Keratinocyte (primary cell): ENCODE data around the gene COL3A1.

Experiments used
- CTCF ChIP-seq, 3 experiments: IDR thresholded peaks in 1 of 3; conservative IDR thresholded peaks in 1 of 3; optimal IDR thresholded peaks in 1 of 3; 2 replicates in 2 of 3; 3 replicates in 1 of 3; pipeline versions ENCODE3 to v1.5.1; 2011; ENCODE audit warnings: low read length in 3 of 3, mild to moderate bottlenecking in 3 of 3, moderate library complexity in 2 of 3, control low read depth in 1 of 3, inconsistent platforms in 1 of 3; ENCODE audit not compliant: insufficient read depth in 2 of 3; ENCODE audit errors: extremely low read depth in 1 of 3
- EZH2 ChIP-seq: IDR thresholded peaks from one replicate; pipeline ENCODE4 v1.6.1; 2012; ENCODE audit warnings: inconsistent platforms, mild to moderate bottlenecking, low read length, moderate library complexity

GRCh38 chr2:188969651-188970050, 4.5 kb upstream of the COL3A1 start:
- no peak for TF ChIP-seq CTCF (optimal IDR thresholded peaks at IDR 0.05 in 1 of 3, IDR thresholded peaks at IDR 0.05 in 1 of 3, conservative IDR thresholded peaks at IDR 0.05 in 1 of 3; ENCODE audit: extremely low read depth in 1 of 3, insufficient read depth in 2 of 3, low read length in 3 of 3)
- no peak for TF ChIP-seq EZH2
